Measurements from ENCODE around the gene TRMT1. TPM values are rescaled to one million over a fixed set of nuclear protein-coding genes. Genes with fewer than 3 reads are reported as not detected.

The TRMT1 gene
- total and polyA plus RNA-seq, 2 experiments from 2014 or later = 88.6 to 90.1 TPM

GRCh38 chr19:13068085-13068846 is 48.3 kb downstream of the TRMT1 start:
- Mint-ChIP-seq H3K4me3 (no peak overlapping the region), H3K27ac (no peak overlapping the region), H3K27me3 (ENCODE audit: insufficient read depth, low read depth, poor library complexity) (peaks cover 21% of the 10 kb centered on the region), H3K4me1 (no peaks in the 10 kb centered on the region), H3K36me3 (ENCODE audit: low read depth) (no peaks in the 10 kb centered on the region), H3K9me3 (no peaks in the 10 kb centered on the region)
- H3K79me2 ChIP-seq (replicated peaks; ENCODE audit: insufficient read depth) = no peaks in the 10 kb centered on the region
- H3K4me1 ChIP-seq (ENCODE audit: insufficient read depth) = no peaks in the 10 kb centered on the region
- H3K4me2 ChIP-seq = no peak overlapping the region
- no peaks in the 10 kb centered on the region for H4K20me1 ChIP-seq (replicated peaks; ENCODE audit: insufficient read depth)
- H3K9me2 ChIP-seq (ENCODE audit: insufficient read depth) = no peaks in the 10 kb centered on the region
- DNase-seq (ENCODE audit: low spot score) (no peak), ATAC-seq (no peak)
- TF ChIP-seq JUNB (IDR thresholded peaks at IDR 0.05; ENCODE audit: unreplicated experiment) = no peak
- no peak for TF ChIP-seq POLR2AphosphoS5 (IDR thresholded peaks at IDR 0.05; ENCODE audit: low read depth)
- TF ChIP-seq STAT1 (IDR thresholded peaks at IDR 0.05; ENCODE audit: unreplicated experiment) = no peak
- TF ChIP-seq EZH2phosphoT487 (IDR thresholded peaks at IDR 0.05; ENCODE audit: unreplicated experiment) = no peak
- TF ChIP-seq ZNF331 (CRISPR knock-in tag; IDR thresholded peaks at IDR 0.05; ENCODE audit: low read depth) = no peak
- no peak for TF ChIP-seq EZH2 (IDR thresholded peaks at IDR 0.05; ENCODE audit: low read depth, unreplicated experiment)
- TF ChIP-seq CREB1 (CRISPR knock-in tag; IDR thresholded peaks at IDR 0.05; ENCODE audit: low read depth) = no peak
- TF ChIP-seq REST (IDR thresholded peaks at IDR 0.05; ENCODE audit: unreplicated experiment) = no peak
- TF ChIP-seq, protein P1, sequence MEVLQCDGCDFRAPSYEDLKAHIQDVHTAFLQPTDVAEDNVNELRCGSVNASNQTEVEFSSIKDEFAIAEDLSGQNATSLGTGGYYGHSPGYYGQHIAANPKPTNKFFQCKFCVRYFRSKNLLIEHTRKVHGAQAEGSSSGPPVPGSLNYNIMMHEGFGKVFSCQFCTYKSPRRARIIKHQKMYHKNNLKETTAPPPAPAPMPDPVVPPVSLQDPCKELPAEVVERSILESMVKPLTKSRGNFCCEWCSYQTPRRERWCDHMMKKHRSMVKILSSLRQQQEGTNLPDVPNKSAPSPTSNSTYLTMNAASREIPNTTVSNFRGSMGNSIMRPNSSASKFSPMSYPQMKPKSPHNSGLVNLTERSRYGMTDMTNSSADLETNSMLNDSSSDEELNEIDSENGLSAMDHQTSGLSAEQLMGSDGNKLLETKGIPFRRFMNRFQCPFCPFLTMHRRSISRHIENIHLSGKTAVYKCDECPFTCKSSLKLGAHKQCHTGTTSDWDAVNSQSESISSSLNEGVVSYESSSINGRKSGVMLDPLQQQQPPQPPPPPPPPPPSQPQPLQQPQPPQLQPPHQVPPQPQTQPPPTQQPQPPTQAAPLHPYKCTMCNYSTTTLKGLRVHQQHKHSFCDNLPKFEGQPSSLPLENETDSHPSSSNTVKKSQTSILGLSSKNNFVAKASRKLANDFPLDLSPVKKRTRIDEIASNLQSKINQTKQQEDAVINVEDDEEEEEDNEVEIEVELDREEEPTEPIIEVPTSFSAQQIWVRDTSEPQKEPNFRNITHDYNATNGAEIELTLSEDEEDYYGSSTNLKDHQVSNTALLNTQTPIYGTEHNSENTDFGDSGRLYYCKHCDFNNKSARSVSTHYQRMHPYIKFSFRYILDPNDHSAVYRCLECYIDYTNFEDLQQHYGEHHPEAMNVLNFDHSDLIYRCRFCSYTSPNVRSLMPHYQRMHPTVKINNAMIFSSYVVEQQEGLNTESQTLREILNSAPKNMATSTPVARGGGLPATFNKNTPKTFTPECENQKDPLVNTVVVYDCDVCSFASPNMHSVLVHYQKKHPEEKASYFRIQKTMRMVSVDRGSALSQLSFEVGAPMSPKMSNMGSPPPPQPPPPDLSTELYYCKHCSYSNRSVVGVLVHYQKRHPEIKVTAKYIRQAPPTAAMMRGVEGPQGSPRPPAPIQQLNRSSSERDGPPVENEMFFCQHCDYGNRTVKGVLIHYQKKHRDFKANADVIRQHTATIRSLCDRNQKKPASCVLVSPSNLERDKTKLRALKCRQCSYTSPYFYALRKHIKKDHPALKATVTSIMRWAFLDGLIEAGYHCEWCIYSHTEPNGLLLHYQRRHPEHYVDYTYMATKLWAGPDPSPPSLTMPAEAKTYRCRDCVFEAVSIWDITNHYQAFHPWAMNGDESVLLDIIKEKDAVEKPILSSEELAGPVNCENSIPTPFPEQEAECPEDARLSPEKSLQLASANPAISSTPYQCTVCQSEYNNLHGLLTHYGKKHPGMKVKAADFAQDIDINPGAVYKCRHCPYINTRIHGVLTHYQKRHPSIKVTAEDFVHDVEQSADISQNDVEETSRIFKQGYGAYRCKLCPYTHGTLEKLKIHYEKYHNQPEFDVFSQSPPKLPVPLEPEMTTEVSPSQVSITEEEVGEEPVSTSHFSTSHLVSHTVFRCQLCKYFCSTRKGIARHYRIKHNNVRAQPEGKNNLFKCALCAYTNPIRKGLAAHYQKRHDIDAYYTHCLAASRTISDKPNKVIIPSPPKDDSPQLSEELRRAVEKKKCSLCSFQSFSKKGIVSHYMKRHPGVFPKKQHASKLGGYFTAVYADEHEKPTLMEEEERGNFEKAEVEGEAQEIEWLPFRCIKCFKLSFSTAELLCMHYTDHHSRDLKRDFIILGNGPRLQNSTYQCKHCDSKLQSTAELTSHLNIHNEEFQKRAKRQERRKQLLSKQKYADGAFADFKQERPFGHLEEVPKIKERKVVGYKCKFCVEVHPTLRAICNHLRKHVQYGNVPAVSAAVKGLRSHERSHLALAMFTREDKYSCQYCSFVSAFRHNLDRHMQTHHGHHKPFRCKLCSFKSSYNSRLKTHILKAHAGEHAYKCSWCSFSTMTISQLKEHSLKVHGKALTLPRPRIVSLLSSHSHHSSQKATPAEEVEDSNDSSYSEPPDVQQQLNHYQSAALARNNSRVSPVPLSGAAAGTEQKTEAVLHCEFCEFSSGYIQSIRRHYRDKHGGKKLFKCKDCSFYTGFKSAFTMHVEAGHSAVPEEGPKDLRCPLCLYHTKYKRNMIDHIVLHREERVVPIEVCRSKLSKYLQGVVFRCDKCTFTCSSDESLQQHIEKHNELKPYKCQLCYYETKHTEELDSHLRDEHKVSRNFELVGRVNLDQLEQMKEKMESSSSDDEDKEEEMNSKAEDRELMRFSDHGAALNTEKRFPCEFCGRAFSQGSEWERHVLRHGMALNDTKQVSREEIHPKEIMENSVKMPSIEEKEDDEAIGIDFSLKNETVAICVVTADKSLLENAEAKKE (CRISPR knock-in tag; IDR thresholded peaks at IDR 0.05) = no peak
- no peak for TF ChIP-seq ZNF114 (CRISPR knock-in tag; IDR thresholded peaks at IDR 0.05)
- TF ChIP-seq NANOG (IDR thresholded peaks at IDR 0.05; ENCODE audit: borderline replicate concordance) = no peak
- no peak for TF ChIP-seq CTCF (conservative IDR thresholded peaks at IDR 0.05; ENCODE audit: low read depth in 2 of 2)
- no peak for TF ChIP-seq ETS1 (IDR thresholded peaks at IDR 0.05)
- H2AFZ ChIP-seq = no peak overlapping the region
- no peaks in the 10 kb centered on the region for H3K36me3 ChIP-seq (ENCODE audit: insufficient read depth)
- H3F3A ChIP-seq (replicated peaks; ENCODE audit: low read depth) = no peaks in the 10 kb centered on the region
- peaks cover 17% of the 10 kb centered on the region for H3K27me3 ChIP-seq (ENCODE audit: insufficient read depth)
- no peak overlapping the region for H3K4me3 ChIP-seq
- H3K27ac ChIP-seq (ENCODE audit: low read depth) = no peak overlapping the region

All from GM23338 (cell line).